HT-29 (cell line): Measurements from ENCODE around the gene HDAC7. TPM values are rescaled to one million over a fixed set of nuclear protein-coding genes. Genes with fewer than 3 reads are reported as not detected.
A peak's percentile ranks its signal among the peaks of the same experiment; 100 is the strongest.

ENCODE experiments used
- DNase-seq: peaks from one replicate; pipeline ENCODE4 v3.0.0-alpha.2; 2015; ENCODE audit warnings: low spot score
- total RNA-seq: library from RNA; depleted of rRNA; stranded (reverse); fragments of >200 nt; shearing (Covaris generic); gene quantifications from 2 replicates; pipeline ENCODE4 v1.2.3, GENCODE V29; 2014

HDAC7 gene
- total RNA-seq, 1 experiment from 2014 or later, result 51.7 TPM

DNA sequence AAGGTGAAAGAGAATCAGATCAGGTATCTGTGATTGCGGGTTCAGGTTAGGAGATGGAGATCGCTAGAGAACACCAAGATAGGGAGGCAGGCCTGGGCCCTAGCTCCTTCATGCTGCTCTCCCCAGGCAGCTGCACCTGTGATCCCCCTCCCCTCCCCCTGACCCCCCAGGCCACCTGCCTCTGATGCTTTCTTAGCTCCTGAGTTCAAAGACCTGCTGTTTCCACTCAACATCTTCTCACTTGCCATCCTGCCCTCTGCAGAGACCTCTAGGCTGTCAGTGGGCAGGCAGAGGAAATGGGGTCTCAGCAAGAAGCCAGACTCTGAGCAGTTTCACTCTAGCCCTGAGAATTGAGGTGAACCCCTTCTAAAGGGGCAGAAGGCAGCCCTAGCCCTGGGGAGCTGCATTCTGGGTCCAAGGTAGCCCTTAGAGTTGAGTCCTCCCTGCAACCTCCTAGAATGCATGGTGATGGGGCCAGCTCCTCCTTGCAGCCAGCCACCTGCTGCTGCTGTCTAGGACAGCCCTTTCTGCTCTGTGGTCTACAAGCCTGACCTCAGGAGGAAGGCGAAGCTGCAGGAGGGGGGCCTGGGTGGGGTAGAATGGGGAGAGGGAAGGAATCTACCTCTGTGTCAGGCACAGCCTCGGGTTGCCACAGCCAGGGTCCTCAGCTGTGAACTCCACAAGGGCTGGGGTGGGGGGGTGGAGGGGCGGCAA is 53.0 kb downstream of the HDAC7 start:
- no peak for DNase-seq

DNA sequence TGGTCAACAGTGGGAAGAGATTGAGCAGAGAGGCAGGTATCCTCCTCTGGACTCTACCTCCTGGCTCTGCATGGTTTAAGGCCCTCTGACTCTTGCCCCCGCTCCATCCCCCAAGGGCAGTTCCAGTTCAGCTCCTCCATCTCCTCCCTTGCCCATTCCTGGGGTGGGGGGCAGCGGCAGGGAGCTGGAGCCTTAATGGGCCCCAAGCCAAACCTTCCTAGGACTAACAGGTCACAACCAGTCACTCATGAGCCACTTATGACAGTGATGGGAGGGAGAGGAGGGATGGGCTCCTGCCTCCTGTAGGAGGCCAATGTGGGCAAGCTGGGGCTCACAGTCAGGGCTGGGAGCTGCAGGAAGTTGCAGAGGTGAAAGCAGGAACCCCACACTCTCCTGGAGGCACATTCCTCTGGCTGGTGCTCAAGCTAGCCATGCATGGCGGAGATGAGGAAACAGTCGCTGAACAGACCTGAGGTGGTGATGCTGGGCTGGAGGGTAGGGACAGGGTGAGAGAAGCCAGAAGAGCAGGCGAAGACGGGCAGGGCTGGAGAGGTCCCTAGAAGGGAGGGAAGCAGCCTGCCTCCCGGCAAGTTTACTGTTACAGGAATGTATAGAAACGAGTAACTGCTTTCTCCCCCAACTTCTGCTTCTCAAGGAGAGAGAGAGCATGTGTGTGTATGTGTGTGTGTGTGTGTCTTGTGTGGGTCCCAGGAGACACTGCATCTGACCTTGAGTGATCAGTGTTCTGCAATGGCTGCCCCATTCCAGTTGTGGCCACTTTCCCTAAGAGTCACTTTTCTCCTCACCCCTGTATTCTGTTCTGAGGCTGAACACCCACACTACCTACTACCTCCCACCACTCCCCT is 56.0 kb downstream of the HDAC7 start:
- DNase-seq, result no peak

DNA sequence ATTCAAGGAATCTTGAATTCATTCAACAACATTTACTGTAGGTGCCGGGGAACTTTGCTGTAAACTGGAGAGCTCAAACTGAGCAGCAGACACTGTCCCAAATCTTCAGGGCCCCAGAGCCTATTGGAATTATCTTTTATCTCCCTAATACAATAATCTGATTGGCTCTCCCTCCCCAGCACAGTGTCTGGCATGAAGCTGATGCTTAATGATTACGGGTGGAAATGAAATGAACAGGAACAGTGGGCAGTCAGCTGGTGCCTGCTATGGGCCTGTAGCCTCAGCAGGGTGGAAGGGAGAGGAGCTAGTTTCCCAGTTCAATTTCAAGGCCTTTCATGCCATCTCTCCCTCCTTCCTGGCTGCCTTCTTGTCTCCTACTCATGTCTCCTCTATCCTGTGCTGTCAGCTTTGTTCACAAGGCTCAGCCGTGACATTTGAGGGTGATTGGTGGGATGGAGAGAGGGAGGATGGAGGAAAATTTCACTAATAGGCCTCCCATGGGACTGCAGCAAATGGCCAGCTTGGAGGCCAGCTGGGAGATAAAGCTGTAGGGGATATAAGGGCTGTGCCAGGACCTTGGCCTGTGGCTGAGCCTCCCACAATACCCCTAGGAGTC is 56.7 kb downstream of the HDAC7 start:
- no peak for DNase-seq

DNA sequence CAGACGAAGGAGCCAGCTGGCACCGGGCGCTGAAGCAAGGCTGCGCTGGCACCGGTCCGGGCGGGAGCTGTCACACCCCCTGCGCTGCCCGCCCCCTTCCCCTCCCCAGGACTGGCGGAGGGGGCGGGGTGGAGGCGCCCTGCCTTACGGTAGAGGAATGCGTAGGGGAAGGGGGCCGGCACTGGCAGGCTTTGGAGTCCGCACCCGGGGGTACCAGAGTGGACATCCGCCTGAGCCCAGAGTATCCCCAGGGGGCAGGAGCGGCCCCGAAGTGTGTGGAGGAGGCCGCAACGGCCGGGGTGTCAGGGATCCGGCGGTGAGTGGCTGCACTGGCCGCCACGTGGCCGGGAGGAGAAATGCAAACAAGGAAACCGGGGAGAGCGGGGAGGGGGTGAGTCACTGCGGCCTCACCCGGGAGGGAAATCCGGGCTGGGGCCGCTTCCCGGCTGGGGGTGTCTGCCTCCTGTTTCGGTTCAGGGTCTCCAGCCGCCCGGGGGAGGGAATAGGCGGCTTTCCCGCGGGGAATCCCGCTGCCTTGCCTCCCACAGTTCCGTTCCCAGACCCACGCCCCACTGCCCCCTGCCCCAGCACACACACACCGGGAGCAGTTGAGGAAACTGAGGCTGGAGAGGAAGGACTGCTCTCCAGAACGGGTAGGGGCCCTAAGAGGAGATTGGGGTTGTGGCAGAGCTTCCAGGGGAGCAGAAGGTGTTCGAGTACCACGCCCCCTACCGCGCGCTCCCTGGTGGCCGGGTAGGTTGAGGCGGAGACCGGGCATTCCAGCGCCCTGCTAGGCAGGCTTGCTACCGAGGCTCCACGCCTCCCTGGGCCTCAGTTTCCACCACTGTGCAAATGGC is 60.6 kb downstream of the HDAC7 start, which contains the start of gene RAPGEF3:
Gene RAPGEF3, minus strand, starts transcription at position 47 of the 857 bp plus-strand sequence. CDS start 324 bp downstream, outside the sequence.
- DNase-seq, result peak; percentile 83

DNA sequence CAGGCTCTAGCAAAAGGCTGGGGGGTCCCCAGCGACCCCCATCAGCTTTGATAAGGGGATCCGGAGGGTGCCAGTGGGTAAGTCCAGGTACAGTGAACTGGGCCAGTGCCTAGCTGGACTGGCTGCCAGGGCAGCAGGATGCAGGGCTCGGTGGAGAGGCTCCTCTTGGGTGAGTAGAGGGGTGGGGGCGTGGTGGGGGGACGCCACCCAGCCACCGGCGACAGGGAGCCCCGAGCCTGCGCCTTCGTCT is 61.2 kb downstream of the HDAC7 start:
- no peak for DNase-seq

DNA sequence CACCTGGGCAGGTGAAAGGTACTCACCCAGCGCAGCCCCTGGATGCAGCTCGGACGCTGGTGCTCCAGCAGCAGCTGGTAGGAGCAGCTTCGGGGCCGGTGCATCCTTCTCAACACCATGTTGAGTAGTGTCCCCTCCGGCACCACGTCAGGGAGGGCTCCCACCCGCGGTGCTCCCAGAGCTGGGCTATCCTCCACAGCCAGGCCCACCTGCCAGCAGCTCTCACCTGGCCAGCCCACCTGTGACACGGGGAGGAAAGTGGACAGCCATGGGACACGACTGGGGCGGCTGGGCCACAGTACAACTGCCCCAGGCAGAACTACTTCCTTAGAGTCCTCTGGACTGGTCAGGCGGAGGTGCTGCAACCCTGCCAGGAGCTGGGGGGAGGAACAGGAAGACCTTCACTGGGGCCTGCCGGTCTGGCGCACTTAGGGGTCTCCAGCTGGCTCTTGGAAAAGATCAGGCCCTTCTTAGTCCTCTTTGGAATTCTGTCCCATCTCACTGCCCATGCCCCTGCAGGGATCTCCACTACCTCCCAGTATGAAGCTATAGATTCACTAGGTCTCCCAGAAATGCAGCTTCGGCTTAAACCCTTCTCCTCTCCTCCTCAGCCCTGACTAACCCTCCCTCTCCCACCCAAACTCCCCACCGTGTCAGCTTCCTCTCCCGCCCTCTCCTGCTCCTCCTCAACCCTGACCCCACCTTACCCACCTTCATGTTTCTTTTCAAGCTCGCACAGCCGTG is 61.7 kb downstream of the HDAC7 start:
- peak; percentile 39 for DNase-seq

DNA sequence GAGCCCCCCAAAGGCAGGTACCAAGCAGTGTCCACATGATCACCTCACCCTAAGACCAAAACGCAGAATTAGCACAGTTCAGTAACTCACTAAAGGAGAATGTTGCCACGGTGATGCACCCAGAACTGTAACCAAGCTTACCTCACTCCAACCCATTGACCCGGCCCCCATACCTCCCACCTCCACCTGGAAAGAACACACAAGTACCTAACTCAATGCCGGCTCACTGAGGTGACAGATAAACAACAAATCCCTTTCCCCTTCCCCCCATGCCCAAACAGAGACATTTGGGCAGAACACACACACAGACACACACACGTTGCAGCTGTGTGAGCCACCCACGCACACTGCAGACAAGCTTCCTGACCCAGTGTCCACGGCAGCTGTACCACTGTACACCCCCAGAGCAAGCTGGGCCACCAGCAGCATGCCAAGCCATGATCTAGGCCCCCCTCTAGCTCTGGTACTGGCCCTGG is 62.3 kb downstream of the HDAC7 start:
- DNase-seq, result no peak

DNA sequence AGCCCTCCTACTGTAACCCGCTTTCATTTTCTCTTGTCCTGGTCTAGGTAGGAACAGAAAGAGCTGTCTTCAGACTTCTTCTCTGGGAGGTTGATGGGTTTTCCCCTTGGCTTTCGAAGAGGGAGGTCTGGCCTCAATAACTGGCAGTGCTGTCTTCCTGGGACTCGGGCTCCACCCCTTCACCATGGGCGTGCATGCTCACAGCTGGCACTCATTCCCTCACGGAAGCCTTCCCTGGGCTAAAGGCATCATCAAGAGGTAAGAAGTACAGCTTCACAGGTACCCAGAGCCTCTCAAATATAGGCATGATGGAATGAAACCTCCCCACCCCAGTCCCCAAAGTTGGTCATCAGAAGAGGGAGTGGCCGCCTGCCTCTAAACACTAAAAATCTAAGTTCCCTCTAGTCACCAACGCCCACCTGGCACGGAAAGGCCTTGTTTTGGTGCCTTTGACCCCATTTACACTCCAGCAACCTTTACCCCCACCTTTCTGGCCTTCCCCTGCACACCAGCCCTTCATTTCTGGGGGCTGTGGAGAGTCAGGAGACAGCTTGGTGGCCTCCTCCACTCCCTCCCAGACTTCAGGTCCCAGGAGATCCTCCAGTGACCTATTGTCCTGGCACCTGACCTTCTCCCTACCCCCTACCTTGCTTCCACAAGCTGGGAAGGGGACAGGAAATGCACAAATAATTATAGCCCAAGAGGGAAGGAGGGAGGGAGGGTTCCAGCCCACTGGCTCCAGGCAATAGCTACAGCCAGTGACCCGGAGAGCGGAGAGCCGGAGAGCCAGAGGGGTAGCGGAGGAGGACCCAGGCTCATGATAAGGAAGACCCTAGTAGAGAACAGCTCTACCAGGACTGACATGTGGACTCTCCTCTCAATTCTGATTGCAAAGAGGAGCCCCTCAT is 63.8 kb downstream of the HDAC7 start:
- peak; percentile 60 for DNase-seq

DNA sequence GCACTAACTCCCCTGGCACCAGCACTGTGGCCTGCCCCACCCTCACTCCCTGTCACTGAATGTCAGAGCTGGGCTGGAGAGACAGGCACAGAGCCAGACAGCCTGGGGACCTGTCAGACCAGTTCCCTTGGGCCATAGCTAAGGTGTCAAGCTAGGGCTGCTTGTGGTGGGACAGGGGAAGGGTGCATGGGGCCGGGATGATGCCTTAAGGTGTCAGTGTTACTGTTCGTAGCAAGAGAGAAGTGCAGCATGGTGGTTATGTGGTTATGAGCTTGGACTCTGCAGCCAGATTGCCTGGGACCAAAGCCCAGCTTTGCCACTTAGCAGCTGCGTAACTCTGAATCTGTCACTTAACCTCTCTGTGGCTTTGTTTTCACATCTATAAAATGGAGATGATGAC is 64.8 kb downstream of the HDAC7 start:
- DNase-seq, result peak; percentile 93

DNA sequence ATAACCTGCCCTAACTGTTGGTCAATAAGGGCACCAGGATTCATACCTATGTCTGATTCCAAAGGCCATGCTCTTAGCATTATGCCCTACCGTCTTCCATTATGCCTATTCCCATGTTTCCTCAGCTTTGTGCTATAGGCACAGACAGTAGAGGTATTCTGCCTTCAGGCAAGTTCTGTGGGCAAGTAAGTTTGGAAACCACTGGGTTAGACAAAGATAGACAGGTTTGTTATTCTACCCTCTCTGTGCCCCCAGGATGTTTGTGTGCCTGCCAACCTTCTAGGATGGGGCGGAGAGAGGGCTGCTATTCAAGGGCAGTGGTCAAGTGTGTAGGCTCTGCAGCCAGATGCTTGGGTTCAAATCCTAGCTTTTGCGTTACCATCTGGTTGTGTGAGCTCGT is 65.6 kb downstream of the HDAC7 start:
- DNase-seq, result peak; percentile 32

DNA sequence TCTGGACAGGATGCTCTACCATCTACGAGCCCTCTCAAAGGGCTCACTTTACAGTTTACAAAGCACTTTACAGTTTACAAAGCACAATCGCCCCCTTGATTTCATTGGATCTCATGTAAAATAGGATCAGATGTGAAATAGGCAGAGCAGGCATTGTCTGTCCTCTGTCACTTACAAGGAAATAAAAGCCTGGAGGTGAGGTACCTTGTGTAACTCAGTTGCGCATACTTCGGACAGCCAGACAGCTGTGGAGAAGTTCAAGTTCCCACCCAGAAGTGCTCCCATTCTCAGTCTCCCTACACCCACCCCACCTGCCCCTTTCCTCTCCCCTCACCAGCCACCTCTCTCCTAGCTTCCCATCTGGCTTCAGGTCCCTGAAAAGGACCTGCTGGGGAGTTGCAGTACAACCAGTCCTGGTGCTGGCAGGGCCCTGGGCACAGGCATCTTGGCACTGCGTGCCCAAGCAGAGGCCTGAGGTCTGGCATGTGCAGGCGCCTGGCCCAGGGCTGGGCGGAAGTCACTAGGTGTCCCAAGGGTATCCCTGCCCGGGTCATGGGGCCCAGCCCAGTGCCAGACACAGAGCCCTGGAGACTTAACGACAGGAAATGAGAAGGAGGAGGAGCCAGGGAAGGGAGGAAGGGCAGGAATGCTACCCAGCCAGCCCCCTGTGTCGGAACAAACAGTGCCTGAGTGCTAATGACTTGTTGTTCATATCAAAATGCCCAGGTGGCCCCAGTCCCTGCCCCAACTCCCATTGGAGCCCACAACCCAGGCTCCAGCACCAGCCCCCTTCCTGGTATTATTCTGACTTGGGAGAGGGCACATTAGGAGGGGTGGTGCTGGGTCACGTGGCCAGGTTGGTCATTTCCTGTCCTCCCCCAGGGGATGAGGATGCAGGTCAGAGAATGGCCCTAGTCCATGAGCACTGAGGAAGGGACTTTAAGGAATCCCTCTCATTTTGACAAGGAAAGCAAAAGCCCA is 66.4 kb downstream of the HDAC7 start:
- peak; percentile 88 for DNase-seq

DNA sequence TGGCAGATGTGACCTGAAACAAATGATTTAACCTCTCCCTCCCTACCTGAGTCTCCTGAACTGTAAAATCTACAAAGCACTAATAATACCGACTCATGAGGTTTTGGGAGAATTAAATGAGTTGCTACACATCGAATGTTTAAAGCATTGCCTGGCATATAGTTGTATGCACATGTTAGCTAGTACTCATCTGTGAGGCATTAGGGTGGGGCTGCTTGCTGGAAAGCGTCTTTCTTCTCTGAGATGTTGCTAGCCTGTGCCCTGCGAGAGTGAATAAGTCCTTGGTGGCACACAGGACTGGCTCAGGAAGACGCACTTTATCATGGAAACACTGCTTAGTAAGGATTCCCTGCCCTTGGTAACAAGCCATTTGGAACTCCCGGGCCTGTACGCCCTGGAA is 67.2 kb downstream of the HDAC7 start:
- peak; percentile 64 for DNase-seq

DNA sequence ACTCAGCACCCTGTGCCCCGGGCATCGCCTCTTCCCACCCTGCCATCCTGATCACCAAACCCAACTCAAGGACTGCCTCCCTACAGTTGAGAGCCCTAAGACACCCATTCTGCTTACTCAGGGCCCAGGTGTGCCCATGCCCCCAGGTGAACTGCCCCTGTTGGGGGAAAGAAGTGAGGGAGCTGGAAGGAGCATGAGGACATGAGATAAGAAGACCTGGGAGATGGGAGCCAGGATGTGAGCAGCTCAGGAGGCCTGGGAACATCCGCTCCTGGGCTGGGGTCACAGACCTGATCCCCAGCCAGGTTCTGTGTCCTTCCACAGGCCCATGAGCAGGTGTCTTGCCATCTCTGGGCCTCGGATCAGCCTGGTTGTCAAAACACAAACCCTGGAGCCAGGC is 67.6 kb downstream of the HDAC7 start:
- DNase-seq, result no peak

DNA sequence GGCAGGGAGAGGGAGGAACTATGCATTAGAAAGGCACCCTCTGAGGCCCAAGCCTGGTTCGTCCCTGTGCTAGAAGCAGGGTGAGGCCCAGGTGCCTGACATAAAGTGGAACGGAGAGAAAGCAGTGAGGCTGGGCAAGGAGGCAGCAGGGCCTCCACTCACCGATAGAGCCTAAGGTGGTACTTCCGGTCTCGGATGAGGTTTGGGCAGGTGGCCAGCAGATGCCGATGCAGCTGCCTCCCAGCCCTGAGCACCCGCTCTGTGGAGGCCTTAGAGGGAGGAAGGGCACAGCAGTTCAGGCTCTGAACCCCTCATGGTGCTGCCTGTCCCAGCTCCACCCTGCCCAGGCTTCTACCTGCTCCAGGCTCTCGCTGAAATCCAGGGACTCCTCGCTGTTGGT is 68.1 kb downstream of the HDAC7 start:
- no peak for DNase-seq

DNA sequence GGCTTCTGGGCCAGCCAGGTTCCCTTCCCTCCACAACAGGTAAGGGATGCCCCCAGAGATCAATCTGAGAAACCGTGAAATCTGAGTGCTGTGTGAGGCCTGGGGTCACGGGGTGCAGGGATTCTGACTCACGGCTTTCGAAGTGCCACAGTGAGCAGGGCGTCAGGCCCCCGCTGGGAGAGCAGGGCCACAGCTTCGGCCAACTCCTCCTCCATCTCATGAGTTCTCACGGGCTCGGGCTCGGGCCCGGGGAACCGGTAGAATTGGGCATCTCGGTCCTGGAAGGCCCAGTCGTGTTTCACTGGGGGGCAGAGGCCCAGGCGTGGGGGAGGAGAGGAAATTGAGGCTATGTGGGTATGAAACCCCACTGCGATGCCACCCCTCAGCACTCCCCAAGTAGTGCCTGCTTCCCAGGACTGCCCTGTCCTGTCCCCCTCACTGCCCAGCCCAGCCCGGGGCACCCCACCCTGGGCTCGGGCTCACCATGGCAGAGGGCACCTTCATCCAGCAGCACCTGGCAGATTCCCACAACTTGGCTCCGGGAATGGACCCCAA is 68.7 kb downstream of the HDAC7 start:
- no peak for DNase-seq

DNA sequence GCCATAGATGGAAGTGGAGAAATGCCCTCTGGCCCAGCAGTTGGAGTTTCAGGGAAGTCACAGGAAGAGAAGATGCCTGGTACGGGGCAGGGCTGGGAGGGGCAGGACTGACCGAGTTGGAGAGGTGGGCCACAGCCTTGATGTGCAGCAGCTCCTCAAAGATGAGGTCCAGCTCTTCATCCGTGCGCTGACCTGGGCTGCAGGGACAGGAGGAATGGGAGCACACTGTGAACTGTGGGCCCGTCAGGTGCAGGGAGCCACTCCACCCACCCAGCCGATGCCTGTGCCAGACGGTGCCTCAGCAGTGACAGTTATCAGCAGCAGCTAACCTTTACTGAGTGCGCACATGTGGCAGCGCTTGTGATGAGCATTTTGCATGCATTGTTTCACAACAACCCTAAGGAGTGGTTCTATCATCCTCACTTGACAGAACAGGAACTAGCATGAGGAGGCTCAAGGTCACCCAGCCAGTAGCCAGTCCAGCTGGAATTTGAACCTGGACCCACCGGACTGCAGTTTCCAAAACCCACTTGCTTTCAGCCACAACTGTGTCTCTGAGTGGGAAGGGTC is 69.4 kb downstream of the HDAC7 start:
- DNase-seq, result no peak

DNA sequence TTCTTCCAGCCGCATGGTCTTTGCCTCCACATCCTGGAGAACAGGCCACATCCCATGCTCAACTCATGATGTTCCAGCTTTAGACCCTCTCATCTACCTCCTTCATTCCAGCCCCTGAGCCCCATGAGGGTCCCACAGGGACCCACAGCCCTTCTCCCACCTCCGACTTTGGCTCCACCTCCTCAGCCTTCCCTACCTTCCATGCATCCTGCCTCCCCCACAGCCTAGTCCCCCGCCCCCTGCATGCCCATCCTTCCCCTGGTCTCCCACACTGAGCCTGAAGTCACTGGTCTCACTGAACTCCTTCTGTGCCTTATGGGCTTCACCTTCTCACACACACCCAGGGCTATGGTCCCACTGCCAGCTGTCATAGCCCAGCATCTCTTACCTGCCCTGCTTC is 70.8 kb downstream of the HDAC7 start:
- no peak for DNase-seq

DNA sequence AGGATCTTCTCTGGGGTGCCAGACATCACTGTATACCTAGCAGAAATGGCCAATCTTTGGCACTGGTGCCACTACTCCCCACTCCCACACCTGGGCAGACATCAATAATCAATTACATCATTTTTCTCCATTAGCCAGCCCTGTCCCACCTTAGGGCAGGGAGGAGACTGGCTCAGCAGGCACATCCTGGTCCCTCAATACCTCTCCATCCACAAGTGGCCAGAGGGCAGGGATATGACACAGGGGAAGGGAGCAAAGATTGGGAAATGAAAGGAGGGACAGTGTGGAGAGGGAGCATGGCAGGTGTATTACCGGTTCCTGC is 71.2 kb downstream of the HDAC7 start:
- DNase-seq, result no peak
